Erythroblast (primary cell): ENCODE results near the gene IRF9.
A peak's percentile ranks its signal among the peaks of the same experiment; 100 is the strongest.

Experiments
- GATA1 ChIP-seq: IDR thresholded peaks from 2 replicates; pipeline ENCODE4 v1.6.1; 2011; ENCODE audit warnings: low read depth, mild to moderate bottlenecking, control low read depth, low read length, moderate library complexity
- POLR2A ChIP-seq: IDR thresholded peaks from 2 replicates; pipeline ENCODE4 v1.6.1; 2011; ENCODE audit warnings: mild to moderate bottlenecking, low read length

DNA sequence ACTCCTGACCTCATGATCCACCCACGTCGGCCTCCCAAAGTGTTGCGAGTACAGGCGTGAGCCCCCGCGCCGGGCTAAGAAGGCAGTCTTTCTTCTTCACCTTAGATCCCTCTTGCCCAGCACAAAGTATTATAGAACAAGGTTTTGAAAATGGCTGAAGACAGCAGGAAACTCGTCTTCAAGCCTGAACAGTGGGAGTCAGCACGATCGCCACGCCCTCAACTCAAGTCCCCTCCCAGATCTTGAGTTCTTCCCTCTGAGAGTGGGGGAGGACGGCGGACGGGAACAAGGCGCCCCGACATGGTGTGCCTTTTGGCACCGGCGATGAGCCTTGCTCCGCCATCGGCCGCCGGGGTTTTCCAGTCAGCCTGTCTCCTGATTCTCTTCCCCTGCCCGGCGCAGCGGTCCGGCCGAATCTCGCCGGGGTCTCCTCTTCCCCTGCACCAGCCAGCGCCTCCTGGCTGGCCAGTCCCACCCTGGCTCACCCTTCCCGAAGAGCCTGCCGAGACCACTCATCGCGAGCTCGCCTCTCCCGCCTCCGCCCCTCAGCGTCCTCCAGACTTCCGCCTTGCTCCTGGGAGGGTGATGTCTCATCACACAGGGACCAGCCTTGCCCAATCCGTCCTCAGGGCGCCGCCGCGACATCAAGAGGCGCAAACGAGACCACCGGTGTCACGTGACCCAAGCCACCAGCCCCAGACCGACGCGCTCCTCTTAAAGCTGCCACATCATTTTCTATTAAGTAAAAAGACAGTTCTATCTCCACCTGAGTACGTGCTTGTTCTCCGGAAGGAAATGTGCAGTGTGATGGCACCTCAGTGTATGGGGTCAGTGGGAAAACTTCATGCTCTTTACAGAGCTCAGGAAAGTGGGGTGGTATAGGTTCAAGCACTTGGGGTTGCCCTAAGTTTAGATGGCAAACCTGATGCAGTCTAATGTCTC, 52.1 kb downstream of the IRF9 start, which contains the start of gene CHMP4A:
- TF ChIP-seq POLR2A (peak; percentile 99), GATA1 (no peak)
